ENCODE data around the gene FAM199X.
A peak's percentile ranks its signal among the peaks of the same experiment; 100 is the strongest.

Gene FAM199X

GRCh38 chrX:104165894-104166734 is at the start of gene FAM199X:
TSS of gene FAM199X (plus strand) at chrX:104166453. CDS start at chrX:104166786, 333 bp downstream.
- peak; percentile 87 for DNase-seq

DNA sequence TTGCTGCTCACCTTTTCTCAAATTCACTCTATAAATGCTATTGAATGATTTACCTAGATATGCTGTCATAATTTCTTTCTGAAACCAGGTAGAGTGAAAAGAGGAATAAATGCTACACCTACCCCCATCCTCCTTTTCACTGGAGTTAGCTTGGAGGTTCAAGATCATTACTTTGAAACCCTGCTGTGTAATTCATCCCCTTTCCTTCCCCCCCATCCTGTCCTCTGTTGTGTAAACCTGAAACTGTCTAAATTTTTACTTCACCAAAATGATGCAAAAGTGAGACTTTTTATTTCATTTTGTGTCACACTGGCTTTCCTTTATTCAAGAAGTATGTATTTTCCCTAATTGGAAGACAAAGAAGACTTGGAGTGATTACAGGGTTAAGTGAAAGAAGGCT is 48.5 kb upstream of the FAM199X start:
- no peak for DNase-seq

DNA sequence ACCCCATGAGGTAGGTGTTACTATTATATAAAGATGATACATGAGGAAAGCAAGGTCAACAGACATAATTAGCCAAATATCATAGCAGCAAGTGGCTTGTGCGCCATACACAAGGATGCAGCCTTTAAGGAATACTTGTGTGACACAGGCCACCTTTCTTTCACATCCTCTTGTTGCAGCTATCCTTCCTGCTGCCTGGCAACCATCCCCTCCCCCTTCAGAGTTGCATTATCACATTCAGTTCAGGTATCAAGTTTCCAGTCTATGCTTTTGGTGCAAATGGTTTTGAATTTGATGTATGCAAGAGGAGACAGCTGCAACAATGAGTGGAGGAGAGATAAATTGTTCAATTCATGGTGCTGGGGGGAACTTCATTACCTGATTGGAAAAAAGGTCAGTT is 47.5 kb upstream of the FAM199X start:
- no peak for DNase-seq

GRCh38 chrX:104122829-104123228 is 43.4 kb upstream of the FAM199X start:
- DNase-seq = no peak

DNA sequence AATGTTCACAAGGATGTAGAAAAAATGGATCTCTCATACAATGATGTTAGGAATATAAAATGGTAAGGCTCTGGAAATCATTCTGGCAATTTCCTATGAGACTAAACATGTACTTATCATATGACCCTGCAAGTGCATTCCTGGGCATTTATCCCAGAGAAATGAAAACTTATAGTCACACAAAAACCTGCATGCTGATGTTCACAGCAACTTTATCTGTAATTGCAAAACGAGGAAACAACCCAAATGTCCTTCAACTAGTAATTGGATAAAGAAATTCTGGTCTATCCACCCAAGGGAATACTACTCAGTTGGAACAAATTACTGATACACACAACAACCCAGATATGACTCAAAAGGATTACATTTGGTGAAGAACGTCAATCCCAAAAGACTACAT is 39.4 kb upstream of the FAM199X start:
- no peak for DNase-seq

GRCh38 chrX:104130808-104131207 is 35.4 kb upstream of the FAM199X start:
- DNase-seq = no peak

GRCh38 chrX:104134583-104135261 is 31.5 kb upstream of the FAM199X start:
- no peak for DNase-seq

GRCh38 chrX:104135677-104136076 is 30.6 kb upstream of the FAM199X start:
- no peak for DNase-seq

DNA sequence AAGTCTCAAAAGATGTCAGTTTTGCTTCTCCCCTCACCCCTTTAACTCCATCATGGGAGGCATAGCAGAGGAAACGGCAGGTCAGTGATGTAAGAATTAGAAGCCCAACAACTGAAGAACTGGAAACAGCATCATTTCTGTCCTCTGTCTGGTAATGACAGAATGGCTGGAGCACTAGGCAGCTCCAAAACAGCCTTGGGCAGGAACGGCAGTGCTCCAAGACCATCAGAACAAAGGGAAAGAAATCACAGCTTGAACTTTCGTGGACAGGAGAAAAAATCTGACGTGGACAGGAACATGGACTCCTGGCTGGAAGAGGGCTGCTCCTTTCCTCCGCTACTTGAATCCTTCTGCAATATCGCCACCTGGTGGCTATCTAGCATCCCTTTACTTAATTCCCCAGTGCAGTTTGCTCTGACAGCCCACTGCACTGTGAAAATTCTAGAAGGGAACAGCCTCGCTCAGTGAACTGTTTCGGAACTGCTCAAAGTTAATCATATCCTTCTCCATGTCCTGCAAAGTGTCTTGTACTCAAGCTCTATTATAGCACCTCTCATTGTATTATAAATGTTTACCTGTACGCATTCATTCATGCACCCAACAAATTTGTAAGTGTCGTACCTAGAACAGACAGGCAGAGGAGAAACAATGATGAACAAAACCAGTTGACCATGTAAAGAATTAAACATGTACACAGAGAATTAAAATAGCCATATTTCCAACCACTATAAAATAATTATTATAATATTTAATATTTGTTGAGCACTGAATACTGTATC is 29.8 kb upstream of the FAM199X start:
- DNase-seq = peak; percentile 51

DNA sequence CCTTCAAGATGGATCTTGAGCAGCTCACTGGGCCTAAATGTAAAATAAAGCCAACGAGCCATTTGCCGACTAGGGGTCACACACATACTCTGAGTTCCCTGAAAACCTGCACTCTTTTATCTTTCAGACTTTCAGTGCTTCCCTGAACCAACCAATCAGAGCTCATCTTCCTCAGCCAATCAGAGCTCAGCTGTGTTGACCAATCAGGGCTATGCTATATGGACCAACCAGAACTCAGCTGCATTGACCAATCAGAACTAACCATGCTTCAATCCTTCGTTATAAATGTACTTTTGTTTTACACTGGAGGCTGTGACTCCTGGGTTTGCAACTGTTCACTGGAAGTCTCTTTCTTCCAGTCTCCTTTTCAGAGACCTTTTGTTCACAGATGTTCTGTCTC is 28.8 kb upstream of the FAM199X start:
- DNase-seq = no peak

- DNase-seq = no peak
These were observed 25.0 kb upstream of the FAM199X start for GRCh38 chrX:104141087-104141760.

DNA sequence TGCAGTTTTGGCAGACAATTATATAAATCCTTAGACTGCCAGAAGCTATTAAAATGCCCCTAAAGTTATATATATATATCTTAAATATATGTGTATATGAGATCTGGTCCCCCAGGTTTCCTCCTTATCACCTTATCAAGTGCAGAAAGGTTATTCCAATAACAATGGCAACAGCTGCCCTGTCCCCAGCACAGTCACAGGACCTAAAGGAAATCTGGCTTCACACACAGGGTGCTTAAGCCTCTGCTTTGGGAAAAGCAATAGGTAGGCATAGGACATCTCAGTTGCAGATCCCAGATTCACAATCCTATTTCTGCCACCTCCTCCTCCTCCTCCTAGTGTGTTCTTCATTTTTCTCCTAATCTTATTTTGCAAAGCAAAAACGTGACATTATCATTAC is 15.2 kb upstream of the FAM199X start:
- no peak for DNase-seq

- peak; percentile 78 for DNase-seq
These were observed 9.4 kb upstream of the FAM199X start, which contains the start of gene SLC25A53 for GRCh38 chrX:104156630-104157529. TSS of gene SLC25A53 (minus strand) at chrX:104157009. CDS start at chrX:104105257, 51,752 bp downstream.

DNA sequence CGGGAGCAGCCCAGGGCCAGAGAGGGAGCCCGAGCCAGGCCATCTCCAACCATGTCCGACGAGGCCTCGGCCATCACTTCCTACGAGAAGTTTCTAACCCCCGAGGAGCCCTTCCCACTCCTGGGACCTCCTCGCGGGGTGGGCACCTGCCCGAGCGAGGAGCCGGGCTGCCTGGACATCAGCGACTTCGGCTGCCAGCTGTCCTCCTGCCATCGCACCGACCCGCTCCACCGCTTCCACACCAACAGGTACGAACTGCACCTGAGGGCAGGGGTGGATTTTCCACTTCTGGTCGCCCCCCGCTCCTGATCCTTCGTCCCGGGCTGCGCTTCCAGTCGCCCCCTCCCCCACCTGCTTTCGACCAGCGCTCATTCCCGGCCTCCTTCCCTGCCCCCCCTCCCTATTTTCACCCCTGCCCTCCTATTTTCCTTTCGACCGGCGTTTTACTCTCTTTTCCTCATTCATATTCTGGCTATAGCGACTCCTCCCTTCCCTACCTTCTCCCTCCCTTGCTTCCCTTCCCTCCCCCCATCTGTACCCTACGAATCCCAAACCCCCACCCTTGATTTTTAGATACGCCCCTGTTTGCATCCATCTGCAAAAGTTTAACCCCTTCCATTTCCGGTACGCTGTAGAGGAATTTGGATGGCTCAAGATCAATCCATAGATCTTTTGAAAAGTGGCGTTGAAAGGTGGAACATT is 633 bp downstream of the FAM199X start:
- no peak for DNase-seq

- DNase-seq = no peak
These were observed 1.9 kb downstream of the FAM199X start for GRCh38 chrX:104168127-104168526.

GRCh38 chrX:104172121-104172520 is 5.9 kb downstream of the FAM199X start:
- DNase-seq = no peak

DNA sequence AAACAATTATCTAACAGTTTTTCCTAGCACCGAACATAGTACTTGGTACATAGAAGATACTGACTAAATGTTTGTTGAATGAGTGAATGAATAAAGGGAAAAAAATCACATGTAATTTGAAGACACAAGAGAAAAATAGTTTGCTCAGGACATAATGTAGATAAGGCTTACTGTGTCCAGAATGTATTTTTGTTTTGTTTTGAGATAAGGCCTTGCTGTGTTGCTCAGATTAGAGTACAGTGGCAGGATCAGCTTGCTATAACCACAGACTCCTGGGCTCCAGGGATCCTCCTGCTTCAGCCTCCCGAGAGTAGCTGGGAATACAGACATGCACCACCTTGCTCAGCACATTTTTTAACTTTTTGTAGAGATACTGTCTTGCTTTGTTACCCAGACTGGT is 6.5 kb downstream of the FAM199X start:
- no peak for DNase-seq

- no peak for DNase-seq
These were observed 7.6 kb downstream of the FAM199X start for GRCh38 chrX:104173841-104174240.

DNA sequence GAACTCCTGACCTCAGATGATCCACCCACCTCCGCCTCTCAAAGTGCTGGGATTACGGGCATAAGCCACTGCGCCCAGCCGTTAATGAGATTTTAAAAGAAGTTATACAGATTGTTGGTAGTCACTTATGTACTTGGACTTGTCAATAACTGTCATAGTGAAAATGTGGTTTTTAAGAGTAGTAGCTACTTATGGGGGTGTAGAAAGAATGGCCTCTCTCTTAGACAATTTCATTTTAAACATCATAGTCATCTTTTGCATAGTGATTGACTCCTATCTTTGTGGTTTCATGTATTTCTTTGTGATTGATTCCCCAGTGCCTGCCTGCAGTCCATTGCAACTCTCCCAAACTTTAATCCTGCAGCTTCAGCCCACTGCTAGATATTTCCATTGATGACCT is 17.4 kb downstream of the FAM199X start:
- peak; percentile 3 for DNase-seq

DNA sequence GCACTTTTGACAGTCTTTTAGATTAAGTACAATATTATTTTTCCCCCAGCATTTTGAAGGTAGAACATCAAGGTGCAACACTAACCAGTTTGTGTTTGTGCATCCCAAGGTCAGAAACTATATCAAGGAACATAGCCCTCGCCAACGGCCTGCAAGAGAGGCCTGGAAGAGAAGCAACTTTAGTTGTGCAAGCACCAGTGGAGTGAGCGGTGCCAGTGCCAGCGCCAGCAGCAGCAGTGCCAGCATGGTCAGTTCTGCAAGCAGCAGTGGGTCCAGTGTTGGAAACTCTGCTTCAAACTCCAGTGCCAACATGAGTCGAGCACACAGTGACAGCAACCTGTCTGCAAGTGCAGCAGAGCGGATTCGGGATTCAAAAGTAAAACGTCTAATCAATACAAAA is 21.7 kb downstream of the FAM199X start:
- no peak for DNase-seq

- no peak for DNase-seq
These were observed 23.6 kb downstream of the FAM199X start for GRCh38 chrX:104189837-104190236.
